ENCODE data around the gene ESRRA. TPM values are rescaled to one million over a fixed set of nuclear protein-coding genes. Genes with fewer than 3 reads are reported as not detected.

Gene ESRRA
- total RNA-seq, 4 donors from 2014 or later: 26.0 to 39.3 (median 28.7) TPM

- DNase-seq (ENCODE audit: low spot score in 2 of 2): no peak
- H3K27me3 ChIP-seq: no peaks in the 10 kb centered on the region
- H3K4me1 ChIP-seq: peaks cover 0 to 36% (median 25%) of the 10 kb centered on the region in 4 donors
- no peak overlapping the region for H3K4me3 ChIP-seq
- H3K36me3 ChIP-seq: peaks cover 0 to 50% (median 0%) of the 10 kb centered on the region in 3 donors
- TF ChIP-seq POLR2A (IDR thresholded peaks at IDR 0.05) (no peak), EP300 (IDR thresholded peaks at IDR 0.05) (no peak), CTCF (IDR thresholded peaks at IDR 0.05) (no peak)
- 76 to 77% methylated on average over 27 of the region's 27 CpGs for WGBS, 2 donors
- peak overlapping the region; percentile 29 to 96 (median 93) for H3K27ac ChIP-seq
- no peaks in the 10 kb centered on the region for H3K9me3 ChIP-seq
These were observed 37.9 kb upstream of the ESRRA start for GRCh38 chr11:64267207-64267945.

GRCh38 chr11:64268025-64268892 is 37.1 kb upstream of the ESRRA start:
- peaks cover 0 to 41% (median 0%) of the 10 kb centered on the region in 3 donors for H3K36me3 ChIP-seq
- 41 to 44% methylated on average over 23 of the region's 23 CpGs for WGBS, 2 donors
- peak overlapping the region in 3 of 4 donors; percentile 71 to 98 (median 96) for H3K4me3 ChIP-seq
- no peak for TF ChIP-seq EP300 (IDR thresholded peaks at IDR 0.05)
- H3K4me1 ChIP-seq: peaks cover 0 to 38% (median 25%) of the 10 kb centered on the region in 4 donors
- no peaks in the 10 kb centered on the region for H3K9me3 ChIP-seq
- no peaks in the 10 kb centered on the region for H3K27me3 ChIP-seq
- DNase-seq (ENCODE audit: low spot score in 2 of 2): peak; percentile 32 to 44
- H3K27ac ChIP-seq: peak overlapping the region; percentile 29 to 96 (median 93)

- Histone ChIP-seq H3K27ac (peak overlapping the region; percentile 92 to 97 (median 95)), H3K36me3 (peaks cover 0 to 34% (median 0%) of the 10 kb centered on the region in 3 donors), H3K4me3 (peak overlapping the region; percentile 71 to 98 (median 90)), H3K4me1 (peaks cover 0 to 38% (median 25%) of the 10 kb centered on the region in 4 donors), H3K27me3 (no peaks in the 10 kb centered on the region), H3K9me3 (no peaks in the 10 kb centered on the region)
- TF ChIP-seq CTCF (IDR thresholded peaks at IDR 0.05): no peak
- TF ChIP-seq EP300 (IDR thresholded peaks at IDR 0.05): no peak
- TF ChIP-seq POLR2A (IDR thresholded peaks at IDR 0.05): no peak
- DNase-seq (ENCODE audit: low spot score in 2 of 2): peak; percentile 30 to 36
- 0 to 1% methylated on average over 19 to 34 of the region's 34 CpGs for WGBS, 2 donors
These were observed 36.3 kb upstream of the ESRRA start for GRCh38 chr11:64268893-64269539.

GRCh38 chr11:64269540-64270220 is 35.6 kb upstream of the ESRRA start:
- TF ChIP-seq POLR2A (IDR thresholded peaks at IDR 0.05): no peak
- peak; percentile 93 to 97 for TF ChIP-seq EP300 (IDR thresholded peaks at IDR 0.05)
- TF ChIP-seq CTCF (IDR thresholded peaks at IDR 0.05): peak in 3 of 5 experiments; percentile 19 to 47 (median 34)
- peak overlapping the region; percentile 71 to 98 (median 90) for H3K4me3 ChIP-seq
- DNase-seq (ENCODE audit: low spot score in 2 of 2): peak; percentile 91 to 97
- no peaks in the 10 kb centered on the region for H3K9me3 ChIP-seq
- WGBS, 2 donors: 0 to 1% methylated on average over 18 to 34 of the region's 58 CpGs
- H3K27me3 ChIP-seq: no peaks in the 10 kb centered on the region
- peaks cover 0 to 27% (median 0%) of the 10 kb centered on the region in 3 donors for H3K36me3 ChIP-seq
- peaks cover 0 to 38% (median 25%) of the 10 kb centered on the region in 4 donors for H3K4me1 ChIP-seq
- peak overlapping the region; percentile 92 to 97 (median 95) for H3K27ac ChIP-seq

Data from tibial nerve (tissue), 4 donors.